SU-DHL-6 (cell line): ENCODE results near the gene IL33.

ENCODE experiments used
- H2AFZ ChIP-seq: fragments of 200-600 bp; sonication (generic); 2 replicates; pipeline ENCODE4 v1.6.1; 2014; ENCODE audit warnings: low read depth, mild to moderate bottlenecking, moderate library complexity, mixed read lengths, antibody characterized with exemption, low read length; ENCODE audit not compliant: severe bottlenecking
- H3F3A ChIP-seq: fragments of 200-600 bp; shearing (Covaris generic); 2 replicates; pipeline ENCODE4 v1.6.0; 2016; ENCODE audit warnings: antibody characterized with exemption, mild to moderate bottlenecking; ENCODE audit not compliant: insufficient read depth
- H3K27ac ChIP-seq: fragments of 200-600 bp; sonication (generic); 2 replicates; pipeline ENCODE4 v1.5.1; 2016; ENCODE audit warnings: low read depth, mild to moderate bottlenecking, low read length, moderate library complexity, mixed read lengths
- H3K27me3 ChIP-seq: fragments of 200-600 bp; sonication (generic), shearing (Covaris generic); 2 replicates; pipeline ENCODE4 v1.6.0; 2014; ENCODE audit warnings: mild to moderate bottlenecking, low read length
- H3K36me3 ChIP-seq: fragments of 200-600 bp; sonication (generic); 2 replicates; pipeline ENCODE4 v1.6.1; 2014; ENCODE audit warnings: mild to moderate bottlenecking, low read length, mixed read lengths
- H3K4me2 ChIP-seq: fragments of 300-600, 200-600 bp; shearing (Covaris generic), sonication (generic); 2 replicates; pipeline ENCODE4 v1.6.0; 2014; ENCODE audit warnings: low read length, low read depth, mild to moderate bottlenecking; ENCODE audit not compliant: poor library complexity, severe bottlenecking
- H3K4me3 ChIP-seq: fragments of 200-600 bp; sonication (generic); 2 replicates; pipeline ENCODE4 v1.5.1; 2014; ENCODE audit warnings: antibody characterized with exemption, low read length, mild to moderate bottlenecking, mixed read lengths; ENCODE audit not compliant: insufficient read depth, poor library complexity, severe bottlenecking
- H3K79me2 ChIP-seq: fragments of 200-600 bp; sonication (generic); 2 replicates; pipeline ENCODE4 v1.6.1; 2014; ENCODE audit warnings: mild to moderate bottlenecking, low read length, moderate library complexity; ENCODE audit not compliant: insufficient read depth
- H3K9ac ChIP-seq: fragments of 200-600 bp; sonication (generic); 2 replicates; pipeline ENCODE4 v1.7.0; 2014; ENCODE audit warnings: mild to moderate bottlenecking, low read length
- H3K9me2 ChIP-seq: fragments of 200-600 bp; sonication (generic); replicated peaks from 2 replicates; pipeline ENCODE4 v1.6.1; 2014; ENCODE audit warnings: low read length; ENCODE audit not compliant: insufficient read depth
- H3K9me3 ChIP-seq: fragments of 200-600 bp; sonication (generic); 2 replicates; pipeline ENCODE4 v1.6.1; 2014; ENCODE audit warnings: low read length, mixed read lengths; ENCODE audit not compliant: insufficient read depth
- H4K20me1 ChIP-seq: fragments of 200-600 bp; sonication (generic); 2 replicates; pipeline ENCODE4 v1.6.1; 2014; ENCODE audit warnings: low read depth, mild to moderate bottlenecking, antibody characterized with exemption, low read length, moderate library complexity, mixed read lengths
- CTCF ChIP-seq: fragments of 200-600 bp; sonication (generic); IDR thresholded peaks from one replicate; pipeline ENCODE4 v1.5.1; 2017; ENCODE audit warnings: antibody characterized with exemption, mild to moderate bottlenecking, low read length, moderate library complexity; ENCODE audit not compliant: insufficient read depth, poor library complexity, severe bottlenecking
- EZH2phosphoT487 ChIP-seq: fragments of 200-600 bp; sonication (generic), shearing (Covaris generic); conservative IDR thresholded peaks from 2 replicates; pipeline ENCODE4 v1.6.1; 2018; ENCODE audit warnings: mild to moderate bottlenecking, antibody characterized with exemption, low read length, moderate library complexity, mixed read lengths

Gene IL33

GRCh38 chr9:6305954-6306563 is 90.5 kb downstream of the IL33 start:
- Histone ChIP-seq H3K9me2 (no peaks in the 10 kb centered on the region), H3K79me2 (no peaks in the 10 kb centered on the region), H4K20me1 (no peaks in the 10 kb centered on the region), H3F3A (no peaks in the 10 kb centered on the region), H3K36me3 (no peaks in the 10 kb centered on the region), H3K4me3 (no peak overlapping the region), H2AFZ (no peak overlapping the region), H3K4me2 (no peak overlapping the region), H3K9me3 (no peaks in the 10 kb centered on the region), H3K27ac (no peak overlapping the region), H3K9ac (no peak overlapping the region), H3K27me3 (no peaks in the 10 kb centered on the region)
- TF ChIP-seq EZH2phosphoT487 (no peak), CTCF (peak; percentile 25)
